K562 (cell line): ENCODE measurements around the gene RGS3. TPM values are rescaled to one million over a fixed set of nuclear protein-coding genes. Genes with fewer than 3 reads are reported as not detected.

Source experiments
- ATF4 ChIP-seq: fragments of 450-650 bp; formaldehyde crosslinking; IDR thresholded peaks from 2 replicates; pipeline ENCODE4 v1.4.0; 2022; ENCODE audit warnings: mild to moderate bottlenecking, moderate library complexity
- CC2D1A ChIP-seq: fragments of 450-650 bp; IDR thresholded peaks from 2 replicates; pipeline ENCODE4 v1.6.1; 2017; ENCODE audit warnings: mild to moderate bottlenecking
- CHCHD3 ChIP-seq: fragments of 250-450 bp; sonication (Bioruptor Pico); IDR thresholded peaks from 2 replicates; pipeline ENCODE4 v2.1.2; 2022; ENCODE audit warnings: mild to moderate bottlenecking
- ERF ChIP-seq: fragments of 450-650 bp; formaldehyde crosslinking; IDR thresholded peaks from 2 replicates; pipeline ENCODE4 v1.4.0; 2020; ENCODE audit warnings: mild to moderate bottlenecking, mixed read lengths
- ESRRB ChIP-seq: fragments of 250-450 bp; sonication (Bioruptor Pico); IDR thresholded peaks from 2 replicates; pipeline ENCODE4 v1.5.0; 2020; ENCODE audit warnings: mild to moderate bottlenecking, moderate library complexity, borderline replicate concordance
- HLTF ChIP-seq: fragments of 450-650 bp; IDR thresholded peaks from 2 replicates; pipeline ENCODE4 v1.6.1; 2016
- HNRNPUL1 ChIP-seq: fragments of 200-400 bp; formaldehyde crosslinking; IDR thresholded peaks from 2 replicates; pipeline ENCODE4 v1.6.1; 2017; ENCODE audit warnings: low read length
- MAZ ChIP-seq, 2 experiments: fragments of 450-650 bp in 1 of 2; sonication (generic) in 1 of 2; formaldehyde crosslinking; IDR thresholded peaks in 1 of 2; conservative IDR thresholded peaks in 1 of 2; 2 replicates each; pipeline versions ENCODE4 v1.4.0 to v1.5.0; 2020; ENCODE audit warnings: mild to moderate bottlenecking in 1 of 2, missing genetic modification reagents in 1 of 2
- MNT ChIP-seq, 2 experiments: fragments of 450-650 bp; conservative IDR thresholded peaks; 2 replicates each; pipeline ENCODE4 v1.6.1; 2017; ENCODE audit warnings: mild to moderate bottlenecking in 2 of 2, moderate library complexity in 2 of 2
- MTF1 ChIP-seq: fragments of 250-450 bp; sonication (Bioruptor Pico); IDR thresholded peaks from 2 replicates; pipeline ENCODE4 v1.9.0; 2021; ENCODE audit warnings: moderate library complexity, mild to moderate bottlenecking, inconsistent platforms, borderline replicate concordance
- NCOA2 ChIP-seq, 2 experiments: fragments of 450-650 bp; IDR thresholded peaks; 2 replicates each; pipeline ENCODE4 v1.6.1; 2018; ENCODE audit warnings: mild to moderate bottlenecking in 2 of 2, moderate library complexity in 1 of 2; ENCODE audit not compliant: partially characterized antibody in 2 of 2
- NR2C1 ChIP-seq, 2 experiments: fragments of 450-650 bp; IDR thresholded peaks; 2 replicates each; pipeline ENCODE4 v1.6.1; 2017; ENCODE audit warnings: mild to moderate bottlenecking in 2 of 2, antibody characterized with exemption in 1 of 2, inconsistent platforms in 1 of 2, missing compliant biosample characterization in 1 of 2, missing genetic modification characterization in 1 of 2
- PCBP1 ChIP-seq: fragments of 200-400 bp; formaldehyde crosslinking; IDR thresholded peaks from 2 replicates; pipeline ENCODE4 v1.6.1; 2018; ENCODE audit warnings: mild to moderate bottlenecking, low read depth, low read length; ENCODE audit not compliant: poor library complexity, severe bottlenecking
- POU5F1 ChIP-seq: fragments of 150-350 bp; IDR thresholded peaks from 2 replicates; pipeline ENCODE4 v1.6.1; 2014; ENCODE audit warnings: borderline replicate concordance, low read length, low read depth, mild to moderate bottlenecking; ENCODE audit not compliant: partially characterized antibody
- PYGO2 ChIP-seq: fragments of 450-650 bp; IDR thresholded peaks from 2 replicates; pipeline ENCODE4 v1.6.1; 2016; ENCODE audit warnings: mild to moderate bottlenecking, missing genetic modification characterization, moderate library complexity, missing compliant biosample characterization
- RBBP5 ChIP-seq: fragments of 200-600 bp; sonication (generic); IDR thresholded peaks from 2 replicates; pipeline ENCODE4 v1.6.1; 2012; ENCODE audit warnings: borderline replicate concordance, mild to moderate bottlenecking, low read length, control low read depth, inconsistent platforms; ENCODE audit not compliant: insufficient read depth, poor library complexity, severe bottlenecking
- TCF3 ChIP-seq: sonication (generic); formaldehyde crosslinking; IDR thresholded peaks from 2 replicates; pipeline ENCODE4 v1.4.0; 2020; ENCODE audit warnings: mild to moderate bottlenecking, missing genetic modification reagents
- ZBTB7A ChIP-seq: IDR thresholded peaks from 2 replicates; pipeline ENCODE4 v1.6.1; 2011; ENCODE audit warnings: low read depth, mild to moderate bottlenecking, low read length, moderate library complexity, borderline replicate concordance; ENCODE audit not compliant: control insufficient read depth
- ZNF551 ChIP-seq: fragments of 250-450 bp; sonication (Bioruptor Pico); IDR thresholded peaks from 2 replicates; pipeline ENCODE4 v1.5.0; 2021; ENCODE audit warnings: mild to moderate bottlenecking, moderate library complexity
- ZNF583 ChIP-seq: fragments of 250-450 bp; sonication (Bioruptor Pico); IDR thresholded peaks from 2 replicates; pipeline ENCODE4 v1.4.0; 2020
- polyA plus RNA-seq, 8 experiments: library from polyadenylated mRNA; depleted of rRNA in 4 of 8; stranded (reverse) in 5 of 8; unstranded in 3 of 8; fragments of >200 nt; fragmentation: Nextera tagmentation in 2 of 8; fragmentation: Illumina TruSeq in 1 of 8; extraction: Ambion mirVana in 2 of 8; extraction: Trizol in 1 of 8; gene quantifications; 2 replicates each; pipeline versions ENCODE4 v1.2.1 to v1.2.3, GENCODE V29; 2011 to 2014; ENCODE audit warnings: inconsistent platforms in 1 of 8, missing spikeins in 1 of 8
- total RNA-seq, 7 experiments: library from RNA; depleted of rRNA in 6 of 7; stranded (reverse); fragments of >200 nt in 6 of 7; fragmentation: Illumina TruSeq in 2 of 7; extraction: Trizol in 2 of 7; gene quantifications; 2 replicates each; pipeline versions ENCODE4 v1.2.1 to v1.2.3, GENCODE V29; 2011 to 2021; ENCODE audit warnings: low replicate concordance in 1 of 7
- TF ChIP-seq, protein P1 (sequence below), 2 experiments: fragments of 450-650 bp; IDR thresholded peaks; 2 replicates each; pipeline ENCODE4 v1.6.1; 2018; ENCODE audit warnings: mild to moderate bottlenecking in 2 of 2, low read depth in 1 of 2; ENCODE audit not compliant: partially characterized antibody in 2 of 2

The RGS3 gene
- total and polyA plus RNA-seq, 9 of the 15 experiments (the other 6 are each of a cell fraction or from before 2014, with no cell fraction given) = 0.08 to 2.9 (median 0.95) TPM

DNA sequence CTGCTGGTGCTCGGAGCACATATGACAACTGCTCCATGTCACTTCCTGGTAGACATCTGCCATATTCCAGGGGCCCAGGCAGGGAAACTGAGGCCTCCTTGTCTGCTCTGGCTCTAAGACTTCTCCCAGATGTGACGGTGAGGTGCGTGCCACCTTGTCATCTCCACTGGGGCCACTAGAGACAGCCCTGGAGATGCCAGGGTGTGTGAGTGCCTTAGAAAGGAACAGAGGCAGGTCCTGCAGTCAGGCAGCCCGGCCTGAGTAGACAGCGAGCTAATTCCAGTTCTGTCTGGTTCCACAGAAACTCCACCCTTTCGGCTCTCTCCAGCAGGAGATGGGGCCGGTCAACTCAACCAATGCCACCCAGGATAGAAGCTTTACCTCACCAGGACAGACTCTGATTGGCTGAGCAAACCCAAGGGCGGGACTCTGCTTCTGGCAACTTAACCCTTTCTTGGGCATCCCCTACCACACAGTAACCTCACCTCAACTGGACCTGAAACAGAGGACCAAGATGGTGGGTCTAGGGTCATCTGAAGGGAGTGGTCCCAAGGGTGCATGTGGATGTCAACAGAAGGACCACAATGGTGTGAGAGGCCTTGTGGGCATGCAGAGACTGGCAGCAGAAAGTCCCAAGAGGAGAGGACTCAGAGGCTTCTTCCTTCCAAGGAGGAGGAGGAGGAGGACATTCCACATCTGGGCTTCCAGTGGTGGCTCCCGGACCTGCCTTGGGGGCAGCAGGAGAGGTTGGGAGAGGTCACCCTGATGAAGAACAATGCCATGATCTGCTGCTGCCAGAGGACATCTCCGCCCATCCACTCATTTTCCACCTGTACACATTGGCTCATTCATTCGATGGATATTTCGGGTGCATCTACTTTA is 77.7 kb downstream of the RGS3 start (continued):
- TF ChIP-seq ESRRB (CRISPR knock-in tag) (no peak), TCF3 (no peak), ZBTB7A (no peak), MTF1 (no peak), NR2C1 (IDR thresholded peaks at IDR 0.05) (no peak), NR2C1 (tag; IDR thresholded peaks at IDR 0.05) (peak; percentile 39; the same call in 1 of the 2 replicates), POU5F1 (no peak), HLTF (no peak), CC2D1A (no peak), ZNF583 (CRISPR knock-in tag) (no peak), MNT (conservative IDR thresholded peaks at IDR 0.05) (no peak), ERF (CRISPR knock-in tag) (no peak), CHCHD3 (no peak), RBBP5 (no peak), ZNF551 (CRISPR knock-in tag) (no peak), MAZ (CRISPR knock-in tag; conservative IDR thresholded peaks at IDR 0.05 in 1 of 2, IDR thresholded peaks at IDR 0.05 in 1 of 2) (no peak), ATF4 (CRISPR knock-in tag) (no peak), NCOA2 (IDR thresholded peaks at IDR 0.05; ENCODE audit: partially characterized antibody in 2 of 2) (no peak), PYGO2 (tag) (no peak), PCBP1 (no peak), HNRNPUL1 (no peak)
- TF ChIP-seq, protein P1, sequence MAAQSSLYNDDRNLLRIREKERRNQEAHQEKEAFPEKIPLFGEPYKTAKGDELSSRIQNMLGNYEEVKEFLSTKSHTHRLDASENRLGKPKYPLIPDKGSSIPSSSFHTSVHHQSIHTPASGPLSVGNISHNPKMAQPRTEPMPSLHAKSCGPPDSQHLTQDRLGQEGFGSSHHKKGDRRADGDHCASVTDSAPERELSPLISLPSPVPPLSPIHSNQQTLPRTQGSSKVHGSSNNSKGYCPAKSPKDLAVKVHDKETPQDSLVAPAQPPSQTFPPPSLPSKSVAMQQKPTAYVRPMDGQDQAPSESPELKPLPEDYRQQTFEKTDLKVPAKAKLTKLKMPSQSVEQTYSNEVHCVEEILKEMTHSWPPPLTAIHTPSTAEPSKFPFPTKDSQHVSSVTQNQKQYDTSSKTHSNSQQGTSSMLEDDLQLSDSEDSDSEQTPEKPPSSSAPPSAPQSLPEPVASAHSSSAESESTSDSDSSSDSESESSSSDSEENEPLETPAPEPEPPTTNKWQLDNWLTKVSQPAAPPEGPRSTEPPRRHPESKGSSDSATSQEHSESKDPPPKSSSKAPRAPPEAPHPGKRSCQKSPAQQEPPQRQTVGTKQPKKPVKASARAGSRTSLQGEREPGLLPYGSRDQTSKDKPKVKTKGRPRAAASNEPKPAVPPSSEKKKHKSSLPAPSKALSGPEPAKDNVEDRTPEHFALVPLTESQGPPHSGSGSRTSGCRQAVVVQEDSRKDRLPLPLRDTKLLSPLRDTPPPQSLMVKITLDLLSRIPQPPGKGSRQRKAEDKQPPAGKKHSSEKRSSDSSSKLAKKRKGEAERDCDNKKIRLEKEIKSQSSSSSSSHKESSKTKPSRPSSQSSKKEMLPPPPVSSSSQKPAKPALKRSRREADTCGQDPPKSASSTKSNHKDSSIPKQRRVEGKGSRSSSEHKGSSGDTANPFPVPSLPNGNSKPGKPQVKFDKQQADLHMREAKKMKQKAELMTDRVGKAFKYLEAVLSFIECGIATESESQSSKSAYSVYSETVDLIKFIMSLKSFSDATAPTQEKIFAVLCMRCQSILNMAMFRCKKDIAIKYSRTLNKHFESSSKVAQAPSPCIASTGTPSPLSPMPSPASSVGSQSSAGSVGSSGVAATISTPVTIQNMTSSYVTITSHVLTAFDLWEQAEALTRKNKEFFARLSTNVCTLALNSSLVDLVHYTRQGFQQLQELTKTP (IDR thresholded peaks at IDR 0.05; ENCODE audit: low read depth in 1 of 2, partially characterized antibody in 2 of 2) = no peak
